Chondrocyte (in vitro differentiated cells): ENCODE data around the gene PRKAB1. TPM values are rescaled to one million over a fixed set of nuclear protein-coding genes. Genes with fewer than 3 reads are reported as not detected.
A peak's percentile ranks its signal among the peaks of the same experiment; 100 is the strongest.

Experiments used
- DNase-seq: peaks from one replicate; pipeline ENCODE4 v3.0.0; 2021; ENCODE audit warnings: mixed read lengths, low spot score
- H3K27ac Mint-ChIP-seq: one replicate; pipeline ENCODE4 v1.8.0; 2021; ENCODE audit warnings: mild to moderate bottlenecking, moderate library complexity, mixed read lengths; ENCODE audit not compliant: unreplicated experiment
- H3K27me3 Mint-ChIP-seq: 2 replicates; pipeline ENCODE4 v1.8.0; 2021; ENCODE audit warnings: low read depth, mixed read lengths
- H3K36me3 Mint-ChIP-seq: 2 replicates; pipeline ENCODE4 v1.8.0; 2021; ENCODE audit warnings: low read depth, mixed read lengths
- H3K4me1 Mint-ChIP-seq: 2 replicates; pipeline ENCODE4 v1.8.0; 2021; ENCODE audit warnings: low read depth, mild to moderate bottlenecking, mixed read lengths
- H3K4me3 Mint-ChIP-seq: one replicate; pipeline ENCODE4 v1.8.0; 2021; ENCODE audit warnings: mild to moderate bottlenecking, moderate library complexity, mixed read lengths; ENCODE audit not compliant: unreplicated experiment
- H3K9me3 Mint-ChIP-seq: 2 replicates; pipeline ENCODE4 v1.8.0; 2021; ENCODE audit warnings: low read depth, mixed read lengths
- total RNA-seq: library from RNA; stranded (reverse); gene quantifications from 3 replicates; pipeline ENCODE4 v1.2.1, GENCODE V29; 2021
- TF ChIP-seq, protein P1 (sequence below): fragments of 200-600 bp; sonication (generic); IDR thresholded peaks from 2 replicates; pipeline ENCODE4 v1.5.0; 2021; ENCODE audit warnings: antibody characterized with exemption, mild to moderate bottlenecking, moderate library complexity

Gene PRKAB1
- total RNA-seq, 1 donor from 2014 or later = 20.8 TPM

DNA sequence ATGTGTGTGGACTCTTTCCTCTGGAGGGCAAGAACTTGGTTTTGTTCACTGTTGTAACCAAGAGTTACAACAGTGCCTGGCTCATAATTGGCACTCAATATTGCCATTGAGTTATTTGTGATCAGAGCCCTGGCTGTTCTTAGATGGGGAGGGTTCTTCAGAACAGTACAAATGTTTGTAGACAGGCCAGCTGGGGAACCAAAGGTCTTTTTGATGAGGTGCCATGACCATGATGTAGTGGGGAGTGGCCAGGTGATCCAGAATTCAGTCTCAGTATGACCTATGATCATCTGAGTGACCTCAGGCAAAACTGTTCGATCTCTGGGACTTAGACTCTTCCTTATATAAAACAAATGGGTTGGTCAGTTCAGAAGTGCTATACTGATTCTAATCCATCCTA is 3.3 kb upstream of the PRKAB1 start:
- H3K9me3 Mint-ChIP-seq = no peaks in the 10 kb centered on the region
- H3K4me3 Mint-ChIP-seq = no peak overlapping the region
- H3K27me3 Mint-ChIP-seq = peaks cover 18% of the 10 kb centered on the region
- H3K27ac Mint-ChIP-seq = no peak overlapping the region
- no peaks in the 10 kb centered on the region for H3K36me3 Mint-ChIP-seq
- H3K4me1 Mint-ChIP-seq = peaks cover 17% of the 10 kb centered on the region
- TF ChIP-seq, protein P1, sequence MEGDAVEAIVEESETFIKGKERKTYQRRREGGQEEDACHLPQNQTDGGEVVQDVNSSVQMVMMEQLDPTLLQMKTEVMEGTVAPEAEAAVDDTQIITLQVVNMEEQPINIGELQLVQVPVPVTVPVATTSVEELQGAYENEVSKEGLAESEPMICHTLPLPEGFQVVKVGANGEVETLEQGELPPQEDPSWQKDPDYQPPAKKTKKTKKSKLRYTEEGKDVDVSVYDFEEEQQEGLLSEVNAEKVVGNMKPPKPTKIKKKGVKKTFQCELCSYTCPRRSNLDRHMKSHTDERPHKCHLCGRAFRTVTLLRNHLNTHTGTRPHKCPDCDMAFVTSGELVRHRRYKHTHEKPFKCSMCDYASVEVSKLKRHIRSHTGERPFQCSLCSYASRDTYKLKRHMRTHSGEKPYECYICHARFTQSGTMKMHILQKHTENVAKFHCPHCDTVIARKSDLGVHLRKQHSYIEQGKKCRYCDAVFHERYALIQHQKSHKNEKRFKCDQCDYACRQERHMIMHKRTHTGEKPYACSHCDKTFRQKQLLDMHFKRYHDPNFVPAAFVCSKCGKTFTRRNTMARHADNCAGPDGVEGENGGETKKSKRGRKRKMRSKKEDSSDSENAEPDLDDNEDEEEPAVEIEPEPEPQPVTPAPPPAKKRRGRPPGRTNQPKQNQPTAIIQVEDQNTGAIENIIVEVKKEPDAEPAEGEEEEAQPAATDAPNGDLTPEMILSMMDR = no peak
- no peak for DNase-seq

DNA sequence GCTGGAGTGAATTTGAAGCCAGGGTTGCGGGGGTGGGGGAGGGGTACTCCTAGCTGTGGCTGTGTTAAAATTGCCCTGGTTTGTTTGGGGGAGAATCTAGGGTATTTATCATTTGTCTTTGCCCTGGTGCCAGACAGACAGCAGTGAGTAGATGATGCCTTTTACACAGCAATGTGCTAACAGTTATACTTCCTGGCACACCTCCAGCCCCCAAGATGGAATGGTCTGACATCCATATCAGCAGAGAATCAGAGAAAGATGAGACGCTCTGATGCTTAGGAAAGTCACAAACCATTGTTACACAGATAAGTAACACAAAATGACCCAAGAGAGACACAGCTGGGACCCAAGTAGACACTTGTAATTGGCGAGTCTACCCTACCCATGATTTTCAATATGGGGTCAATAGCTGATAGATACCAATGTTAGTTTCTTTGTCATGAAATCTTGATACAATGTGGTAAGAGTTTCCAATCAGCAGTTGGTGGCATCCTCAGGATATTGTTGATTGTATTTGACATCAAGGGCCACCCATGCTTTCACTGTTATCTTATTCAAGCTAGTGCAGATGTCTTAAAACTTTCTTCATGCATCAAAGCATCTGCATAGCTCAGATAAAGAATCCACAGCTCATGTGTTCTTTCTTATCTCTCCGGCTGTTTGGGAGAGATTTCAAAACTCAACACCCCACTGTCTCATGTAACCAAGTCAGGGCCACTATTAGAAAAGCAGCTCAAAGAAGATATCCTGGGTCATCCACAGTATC is 2.6 kb upstream of the PRKAB1 start:
- TF ChIP-seq, protein P1 = no peak
- Mint-ChIP-seq H3K4me3 (no peak overlapping the region), H3K27me3 (peaks cover 15% of the 10 kb centered on the region), H3K4me1 (peaks cover 24% of the 10 kb centered on the region), H3K27ac (no peak overlapping the region), H3K9me3 (no peaks in the 10 kb centered on the region), H3K36me3 (peaks cover 1% of the 10 kb centered on the region)
- no peak for DNase-seq

DNA sequence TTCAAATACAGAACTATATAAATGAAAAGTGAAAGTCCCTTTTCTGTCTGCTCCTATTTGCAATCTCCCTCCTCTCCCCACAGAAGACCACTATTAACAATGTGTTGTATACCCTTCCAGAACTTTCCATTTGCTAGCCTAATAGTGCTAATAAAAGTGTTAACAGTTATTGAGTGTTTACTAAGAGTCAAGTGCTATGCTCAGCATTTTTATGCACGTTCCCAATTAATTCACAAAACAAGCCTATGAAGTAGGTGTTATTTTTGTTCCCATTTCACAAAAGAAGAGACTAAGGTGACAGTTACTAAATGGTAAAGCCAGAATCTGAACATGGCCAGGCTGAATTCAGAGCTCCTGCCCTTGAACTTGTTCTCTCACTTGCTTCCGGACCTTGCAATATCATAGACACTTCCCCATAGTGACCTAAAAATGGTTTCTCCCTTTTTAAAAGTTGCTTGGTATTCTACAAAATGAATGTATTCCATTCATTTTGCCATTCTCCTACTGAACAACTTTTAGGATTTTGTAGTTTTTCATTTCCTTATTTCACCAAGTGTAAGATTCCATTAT is 1.6 kb upstream of the PRKAB1 start:
- H3K27ac Mint-ChIP-seq = no peak overlapping the region
- no peak overlapping the region for H3K4me3 Mint-ChIP-seq

DNA sequence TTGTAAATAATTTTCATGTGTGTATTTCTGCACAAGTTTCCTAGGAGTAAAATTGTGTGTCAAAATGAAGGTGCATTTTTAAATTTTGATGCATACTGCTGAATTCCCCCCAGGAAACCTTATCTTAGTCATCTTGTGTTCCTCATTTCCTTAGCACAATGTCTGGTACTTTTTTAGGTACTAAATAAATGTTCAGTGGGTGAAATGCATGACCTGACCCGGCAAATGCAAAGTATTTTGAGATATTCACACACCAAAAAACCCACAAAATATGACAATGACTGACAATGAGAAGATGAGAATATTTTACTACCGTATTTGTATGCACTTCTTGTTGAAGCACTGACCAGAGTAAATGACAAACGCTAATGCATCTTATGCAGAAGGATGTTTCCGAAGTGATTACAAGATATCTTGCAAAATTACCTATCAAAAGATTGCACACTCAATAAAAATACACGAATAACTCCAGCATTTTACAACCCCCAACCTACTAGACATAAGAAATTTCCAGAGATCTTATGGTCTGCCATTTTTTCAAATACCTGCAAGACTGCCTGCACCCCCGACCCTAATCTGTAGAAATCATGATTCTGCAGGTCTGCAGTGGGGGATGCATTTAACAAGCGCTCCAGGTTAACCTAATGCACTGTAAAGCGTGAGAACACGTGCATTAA is 895 bp upstream of the PRKAB1 start:
- TF ChIP-seq, protein P1 = no peak
- no peaks in the 10 kb centered on the region for H3K9me3 Mint-ChIP-seq
- no peak overlapping the region for H3K27ac Mint-ChIP-seq

More for the DNA sequence above, 1.6 kb upstream of the PRKAB1 start:
- H3K4me1 Mint-ChIP-seq = peaks cover 31% of the 10 kb centered on the region
- peaks cover 1% of the 10 kb centered on the region for H3K36me3 Mint-ChIP-seq
- TF ChIP-seq, protein P1 = no peak
- no peaks in the 10 kb centered on the region for H3K9me3 Mint-ChIP-seq
- no peak for DNase-seq
- H3K27me3 Mint-ChIP-seq = peaks cover 13% of the 10 kb centered on the region

DNA sequence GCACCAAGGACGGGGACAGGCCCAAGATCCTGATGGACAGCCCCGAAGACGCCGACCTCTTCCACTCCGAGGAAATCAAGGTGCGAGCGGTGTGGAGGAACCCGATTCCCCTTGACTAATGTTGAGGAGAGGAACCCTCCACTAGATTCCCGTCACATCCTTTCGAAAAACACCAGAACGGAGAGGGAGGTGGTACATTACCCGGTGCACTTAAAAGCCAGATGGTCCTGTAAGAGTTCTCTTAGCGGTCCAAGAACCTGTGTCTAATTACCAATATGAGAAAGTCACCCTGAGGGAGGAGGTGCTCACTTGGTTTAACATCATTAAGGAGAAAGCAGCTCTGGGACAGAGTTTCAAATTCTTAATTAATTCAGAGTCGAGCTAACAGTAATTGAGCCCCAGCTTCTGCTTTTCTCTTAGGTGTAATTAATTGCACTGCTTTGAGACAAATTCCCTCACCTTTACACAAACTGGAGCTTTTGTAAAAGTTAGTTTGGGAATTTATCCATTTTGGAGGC is 450 bp downstream of the PRKAB1 start:
- peak overlapping the region; percentile 47 for H3K27ac Mint-ChIP-seq
- DNase-seq = no peak
- H3K27me3 Mint-ChIP-seq = peaks cover 2% of the 10 kb centered on the region
- H3K4me1 Mint-ChIP-seq = peaks cover 34% of the 10 kb centered on the region
- peak overlapping the region; percentile 87 for H3K4me3 Mint-ChIP-seq
- H3K9me3 Mint-ChIP-seq = no peaks in the 10 kb centered on the region
- peaks cover 7% of the 10 kb centered on the region for H3K36me3 Mint-ChIP-seq
- TF ChIP-seq, protein P1 = no peak

More for the DNA sequence above, 895 bp upstream of the PRKAB1 start:
- DNase-seq = no peak
- Mint-ChIP-seq H3K4me3 (peak overlapping the region; percentile 87), H3K27me3 (peaks cover 9% of the 10 kb centered on the region), H3K36me3 (peaks cover 2% of the 10 kb centered on the region), H3K4me1 (peaks cover 34% of the 10 kb centered on the region)
